GM18517 (cell line): Measurements from ENCODE around the gene ITPRID1.

Experiments used
- ATAC-seq: cut with Tn5 transposase; IDR thresholded peaks from one replicate; pipeline ENCODE4 v1.9.1; 2021; ENCODE audit warnings: mild to moderate bottlenecking, moderate library complexity; ENCODE audit not compliant: unreplicated experiment

ITPRID1 gene

DNA sequence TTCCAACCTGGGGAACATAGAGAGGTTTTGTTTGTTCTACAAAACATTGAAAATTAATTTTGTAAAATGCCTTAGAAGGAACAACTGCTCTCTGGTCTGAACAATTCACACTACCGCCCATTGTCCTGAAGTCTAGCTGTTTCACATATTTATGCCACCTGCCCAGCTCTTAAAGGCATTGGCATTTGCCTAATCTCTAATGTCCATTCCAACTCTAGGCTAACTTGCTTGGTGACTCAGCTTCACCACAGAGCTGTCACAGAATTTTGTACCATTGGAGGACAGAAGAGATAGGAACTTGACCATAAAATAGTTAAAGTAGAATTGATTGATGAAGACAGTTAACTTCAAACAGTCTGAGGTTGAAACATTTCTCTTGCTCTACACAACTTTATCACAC, 119.6 kb downstream of the ITPRID1 start:
- ATAC-seq, result no peak

GRCh38 chr7:31633894-31634494, 120.1 kb downstream of the ITPRID1 start:
- ATAC-seq, result no peak

GRCh38 chr7:31640381-31640780, 126.5 kb downstream of the ITPRID1 start:
- no peak for ATAC-seq

- no peak for ATAC-seq
Observed at GRCh38 chr7:31642681-31643115, 128.8 kb downstream of the ITPRID1 start.

DNA sequence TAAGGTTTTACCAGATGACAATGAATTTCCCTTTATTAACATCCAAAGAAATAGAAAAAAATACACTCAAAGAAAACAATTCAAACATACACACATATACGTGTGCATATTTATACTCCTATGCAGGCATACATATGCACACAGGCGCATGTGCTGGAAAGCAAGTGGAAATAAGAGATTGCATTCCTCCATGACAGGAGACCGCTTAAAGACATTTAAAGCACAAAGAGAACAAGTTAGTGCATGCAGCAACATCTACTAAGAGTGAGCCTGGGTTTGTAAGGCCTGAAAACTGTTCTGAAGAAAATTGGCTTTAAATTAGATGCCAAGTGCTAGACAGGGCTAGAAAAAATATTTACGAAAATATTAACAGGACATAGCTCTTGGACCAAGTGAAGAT, 133.1 kb downstream of the ITPRID1 start:
- ATAC-seq, result no peak

DNA sequence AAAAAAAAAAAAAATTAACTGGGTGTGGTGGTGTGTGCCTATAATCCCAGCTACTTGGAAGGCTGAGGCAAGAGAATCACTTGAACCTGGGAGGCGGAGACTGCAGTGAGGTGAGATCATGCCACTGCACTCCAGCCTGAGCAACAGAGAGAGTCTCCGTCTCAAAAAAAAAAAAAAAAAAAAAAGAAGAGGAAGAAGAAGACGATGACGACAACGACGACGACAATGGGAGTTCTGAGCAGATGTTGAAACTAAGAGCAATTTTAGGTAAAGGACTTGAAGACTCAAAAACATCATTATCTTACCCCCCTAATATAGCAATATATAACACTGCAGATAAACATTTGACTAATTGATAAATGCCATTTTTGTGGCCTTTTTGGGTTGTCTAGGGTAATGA, 133.6 kb downstream of the ITPRID1 start:
- ATAC-seq, result no peak

GRCh38 chr7:31648288-31648687, 134.4 kb downstream of the ITPRID1 start:
- ATAC-seq, result no peak

GRCh38 chr7:31648880-31649279, 135.0 kb downstream of the ITPRID1 start:
- no peak for ATAC-seq

DNA sequence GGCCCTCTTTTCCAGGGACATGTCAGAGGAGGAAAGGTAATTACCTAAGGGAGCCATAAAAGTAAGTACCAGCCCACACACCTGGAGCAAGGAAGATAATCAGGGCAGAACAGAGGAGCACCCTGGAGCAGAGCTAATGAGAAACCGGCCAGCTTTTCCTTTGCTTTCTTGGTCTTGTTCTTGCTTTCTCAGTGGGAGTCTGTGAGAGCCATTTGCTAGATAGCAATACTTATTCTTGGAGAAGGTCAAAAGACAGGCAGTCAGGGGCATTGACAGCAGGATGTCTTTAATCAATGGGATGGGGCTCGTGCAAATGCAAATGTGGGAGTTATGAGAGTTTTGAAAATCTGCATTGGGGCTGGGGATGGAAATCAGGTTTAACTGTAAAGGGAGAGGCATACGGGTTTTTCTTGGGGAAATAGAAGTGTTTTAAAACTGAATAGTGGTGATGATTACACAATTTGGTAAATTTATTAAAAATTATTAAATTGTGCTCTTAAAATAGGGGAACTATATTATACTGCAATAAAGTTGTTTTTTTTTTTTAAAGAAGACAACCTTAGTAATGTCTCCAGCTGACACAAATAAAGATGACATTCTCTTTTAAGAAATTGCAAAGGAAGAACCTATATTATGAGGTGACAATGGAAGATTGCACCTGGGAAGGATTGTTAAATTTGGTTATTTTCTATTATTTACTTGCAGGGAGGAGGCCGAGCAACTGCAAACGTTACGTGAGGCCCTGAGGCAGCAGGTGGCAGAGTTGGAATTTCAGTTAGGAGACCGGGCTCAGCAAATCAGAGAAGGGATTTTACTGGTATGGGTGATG, 137.6 kb downstream of the ITPRID1 start:
- ATAC-seq, result no peak

- ATAC-seq, result no peak
Observed at GRCh38 chr7:31652063-31652326, 138.1 kb downstream of the ITPRID1 start.

- ATAC-seq, result no peak
Observed at GRCh38 chr7:31663072-31663471, 149.2 kb downstream of the ITPRID1 start.

DNA sequence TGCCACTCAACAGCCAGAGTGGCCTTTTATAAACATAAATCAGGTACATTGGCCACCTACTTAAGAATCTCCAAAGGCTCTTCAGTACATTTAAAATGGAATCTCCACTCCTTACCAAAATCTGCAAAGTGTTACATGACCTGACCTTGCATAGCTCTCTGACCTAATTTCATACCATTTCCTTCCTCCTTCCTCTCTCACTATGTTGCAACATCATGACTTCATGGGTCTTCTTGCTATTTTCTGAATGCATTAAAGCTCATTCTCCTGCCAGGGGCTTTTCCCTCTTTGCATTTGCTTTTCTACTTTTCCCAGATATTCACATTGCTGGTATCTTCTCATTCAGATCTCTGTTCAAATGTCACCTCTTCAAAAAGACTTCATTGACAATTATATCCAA, 151.0 kb downstream of the ITPRID1 start:
- ATAC-seq, result no peak

DNA sequence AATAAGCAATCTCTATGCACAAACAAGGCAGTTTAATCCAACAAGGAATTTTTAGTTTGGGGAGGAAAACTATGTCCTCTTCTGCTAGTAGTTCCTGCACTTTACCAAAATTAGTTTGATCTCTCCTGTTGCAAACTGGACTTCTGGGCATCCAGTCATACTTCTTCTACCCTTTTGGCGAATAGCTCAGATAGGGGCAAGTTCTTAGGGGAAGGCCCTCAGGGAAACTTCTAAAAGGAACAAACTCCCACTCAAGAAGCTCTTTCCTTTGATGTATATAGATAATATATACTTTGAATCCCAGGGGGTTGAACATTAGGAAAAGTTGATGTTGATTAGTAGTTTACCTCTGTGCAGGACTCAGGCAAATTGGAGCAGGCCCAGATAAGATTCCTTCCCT, 151.7 kb downstream of the ITPRID1 start:
- ATAC-seq, result no peak

GRCh38 chr7:31669461-31669860, 155.6 kb downstream of the ITPRID1 start:
- no peak for ATAC-seq

GRCh38 chr7:31679574-31680305, 165.8 kb downstream of the ITPRID1 start:
- ATAC-seq, result no peak

DNA sequence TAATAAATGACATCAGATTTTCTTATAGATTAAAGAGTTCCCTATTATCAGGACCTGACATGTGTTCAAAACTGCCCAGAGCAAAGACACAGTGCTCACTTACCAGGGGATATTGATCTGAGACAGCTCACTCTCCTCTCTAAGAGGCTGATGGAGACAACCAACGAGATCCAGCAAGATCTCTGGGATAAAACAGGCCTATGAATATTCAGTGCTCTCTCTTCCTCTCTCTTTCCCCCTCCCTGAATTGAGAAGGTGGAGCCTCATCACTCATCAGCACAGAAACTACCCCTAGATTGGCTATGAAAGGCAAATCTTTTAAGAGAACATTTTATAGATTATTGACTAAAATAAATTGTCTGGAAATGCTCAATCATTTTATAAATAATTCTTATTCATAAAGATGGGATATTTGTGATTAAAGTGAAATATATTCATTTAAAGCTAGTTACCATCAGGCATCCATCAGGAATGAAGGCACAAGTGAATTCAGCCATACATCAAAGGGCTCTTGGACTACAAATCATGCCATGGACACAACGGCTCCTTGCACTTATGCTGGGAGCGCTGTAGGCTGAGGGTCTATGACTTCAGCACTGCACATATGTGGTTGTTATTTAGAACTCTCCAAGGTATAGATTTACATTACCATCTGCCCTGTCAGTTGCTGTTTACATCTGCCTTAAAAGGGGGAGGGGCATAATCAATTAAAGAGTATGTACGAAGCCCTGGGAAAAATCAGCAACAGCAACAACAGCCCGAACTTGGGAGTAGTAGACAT, 169.7 kb downstream of the ITPRID1 start:
- ATAC-seq, result no peak

- no peak for ATAC-seq
Observed at GRCh38 chr7:31687024-31687748, 173.3 kb downstream of the ITPRID1 start, which contains the start of gene PPP1R17. Gene PPP1R17, plus strand, starts transcription at chr7:31687215. Its CDS starts 5,227 bp downstream, at chr7:31692442.

- ATAC-seq, result peak; percentile 89
Observed at GRCh38 chr7:31688372-31688771, 174.5 kb downstream of the ITPRID1 start.

DNA sequence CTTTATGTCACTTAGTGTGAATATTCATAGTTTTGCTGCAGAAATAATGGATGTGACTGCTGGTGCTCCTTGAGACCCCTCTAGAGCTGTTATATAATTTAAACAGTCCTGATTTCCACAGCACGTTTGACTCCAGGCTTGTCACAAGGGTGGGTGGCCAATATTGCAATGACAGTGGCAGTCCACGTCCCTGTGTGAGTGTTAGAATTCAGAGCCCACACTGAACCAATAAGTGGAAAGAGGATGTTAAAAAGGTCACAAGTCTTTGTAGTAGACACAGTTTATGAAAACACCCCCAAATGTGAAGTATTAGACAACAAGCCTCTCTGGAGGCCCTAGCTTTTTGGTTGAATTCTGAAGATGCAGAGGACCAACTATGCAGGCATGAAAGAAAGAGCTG, 175.1 kb downstream of the ITPRID1 start:
- ATAC-seq, result no peak

DNA sequence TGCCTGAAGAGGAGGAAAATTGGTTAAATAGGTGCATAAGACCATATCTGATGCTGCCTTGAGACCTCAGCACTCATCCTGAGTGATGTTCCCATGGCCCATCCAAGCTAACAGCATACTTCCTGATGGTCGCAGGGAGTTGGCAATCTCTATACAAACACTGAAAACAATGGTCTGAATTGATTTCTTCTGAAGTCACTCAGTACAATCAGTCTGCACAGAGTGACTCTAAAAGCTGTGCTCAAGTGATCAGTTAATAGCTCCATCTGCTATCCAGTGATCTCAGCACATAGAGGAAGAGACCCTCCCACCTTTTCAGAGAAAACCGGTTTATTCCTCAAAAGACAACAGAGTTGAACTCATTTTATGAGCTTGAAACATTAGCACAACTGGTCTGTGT, 177.0 kb downstream of the ITPRID1 start:
- ATAC-seq, result no peak

- no peak for ATAC-seq
Observed at GRCh38 chr7:31692451-31692850, 178.6 kb downstream of the ITPRID1 start.
